ENCODE results near the gene CAPN12.

- TF ChIP-seq GATA3 (IDR thresholded peaks at IDR 0.05; ENCODE audit: low read depth, low read length), result no peak
- no peak for TF ChIP-seq GATA2 (IDR thresholded peaks at IDR 0.05; ENCODE audit: low read depth, low read length)
Measured at GRCh38 chr19:38737921-38738737, 6.1 kb downstream of the CAPN12 start.

All from SH-SY5Y (cell line).